ENCODE measurements around the gene TACC2.

TACC2 gene

DNA sequence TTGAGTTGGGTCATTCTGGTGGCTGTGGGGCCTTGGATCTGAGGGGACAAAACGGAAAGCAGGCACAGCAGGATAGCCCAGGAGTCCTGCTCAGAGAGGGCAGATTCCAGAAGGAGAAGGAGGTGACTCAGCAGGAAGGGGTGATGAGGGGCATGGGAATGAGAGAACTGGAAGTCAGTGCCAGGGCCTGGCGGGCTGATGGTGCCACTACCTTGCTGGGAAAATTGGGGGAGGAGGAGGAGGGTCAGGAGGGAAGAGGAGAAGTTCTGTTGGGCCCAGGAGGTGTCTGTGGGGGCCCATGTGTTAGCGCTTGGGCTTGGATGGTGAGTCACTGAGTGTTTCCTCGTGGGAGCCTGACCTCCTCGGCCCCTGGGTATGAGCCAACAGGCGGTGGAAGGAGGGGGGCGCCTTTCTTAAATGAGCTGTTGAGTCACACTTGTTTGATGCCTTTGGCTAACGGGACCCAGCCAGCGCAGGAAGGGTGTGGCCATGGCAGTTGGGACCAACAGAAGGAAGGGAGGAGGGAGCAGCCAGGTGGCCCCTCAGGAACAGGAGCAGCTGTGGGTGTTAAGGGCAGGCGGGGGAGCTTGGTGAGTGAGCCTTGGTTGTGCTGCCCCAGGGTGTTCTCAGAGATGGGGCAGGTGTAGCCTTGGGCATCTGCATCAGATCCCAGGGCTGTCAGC lies 152.1 kb downstream of the TACC2 start:
- peaks cover 14 to 18% of the 10 kb centered on the region in 2 donors for H3K36me3 ChIP-seq (ENCODE audit: control insufficient read depth in 2 of 2, insufficient read depth in 2 of 2, low read length in 2 of 2)
- H3K9me3 ChIP-seq (ENCODE audit: control insufficient read depth in 2 of 2, low read length in 2 of 2) = no peaks in the 10 kb centered on the region
- H3K4me1 ChIP-seq (ENCODE audit: control insufficient read depth in 2 of 2, insufficient read depth in 2 of 2, low read length in 2 of 2) = peaks cover 0 to 14% of the 10 kb centered on the region in 2 donors
- no peak overlapping the region for H3K4me3 ChIP-seq (ENCODE audit: low read length in 2 of 2)
- H3K27ac ChIP-seq (ENCODE audit: low read depth in 2 of 2, low read length in 2 of 2) = peak overlapping the region; percentile 28 to 47
- H3K9ac ChIP-seq (ENCODE audit: low read depth in 1 of 2, low read length in 2 of 2) = no peak overlapping the region
- H3K27me3 ChIP-seq (ENCODE audit: control insufficient read depth in 2 of 2, insufficient read depth in 2 of 2, low read length in 2 of 2) = no peaks in the 10 kb centered on the region

DNA sequence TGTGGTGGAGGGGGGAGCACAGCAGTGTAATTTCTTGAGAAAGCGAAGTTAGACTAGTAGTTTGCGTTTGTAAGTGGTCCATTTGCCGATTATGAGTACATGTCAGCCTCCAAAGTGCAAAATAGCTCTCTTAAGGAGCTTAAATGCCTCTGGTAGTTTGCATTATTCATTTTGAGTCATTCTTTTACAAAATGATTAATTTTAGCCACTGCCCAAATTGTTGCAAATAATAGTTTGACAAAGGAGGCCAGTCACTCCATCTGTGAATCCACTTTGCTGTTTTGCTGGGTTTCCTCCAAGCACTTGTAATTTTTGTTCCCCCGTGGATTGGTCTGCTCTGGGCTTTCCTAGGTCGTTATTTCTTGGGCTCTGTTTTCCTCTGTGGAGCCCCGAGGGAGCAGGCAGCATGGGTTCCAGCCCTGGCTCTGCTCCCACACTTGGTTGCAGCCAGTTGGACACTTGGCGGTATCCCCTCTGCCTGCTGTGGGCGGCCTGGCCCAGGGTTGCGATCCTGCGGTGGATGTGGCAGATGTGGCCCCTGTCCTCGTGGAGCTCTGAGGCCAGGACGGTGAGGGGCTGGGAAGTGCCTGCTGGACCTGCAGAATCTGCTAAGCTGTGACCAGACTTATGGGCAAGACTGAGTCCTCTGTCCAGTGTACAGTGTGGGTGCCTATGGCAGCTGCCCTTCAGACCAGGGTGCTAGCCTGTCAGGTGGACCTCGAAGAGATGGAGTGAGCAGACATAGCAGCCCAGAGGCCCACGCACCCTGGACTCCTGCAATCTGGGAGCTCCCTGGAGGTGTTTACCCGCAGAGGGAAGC lies 153.1 kb downstream of the TACC2 start:
- Histone ChIP-seq H3K9me3 (ENCODE audit: control insufficient read depth in 2 of 2, low read length in 2 of 2) (no peaks in the 10 kb centered on the region), H3K4me1 (ENCODE audit: control insufficient read depth in 2 of 2, insufficient read depth in 2 of 2, low read length in 2 of 2) (peaks cover 0 to 14% of the 10 kb centered on the region in 2 donors), H3K36me3 (ENCODE audit: control insufficient read depth in 2 of 2, insufficient read depth in 2 of 2, low read length in 2 of 2) (peaks cover 14 to 20% of the 10 kb centered on the region in 2 donors), H3K27me3 (ENCODE audit: control insufficient read depth in 2 of 2, insufficient read depth in 2 of 2, low read length in 2 of 2) (no peaks in the 10 kb centered on the region), H3K27ac (ENCODE audit: low read depth in 2 of 2, low read length in 2 of 2) (peak overlapping the region in 1 of 2 donors; percentile 5), H3K4me3 (ENCODE audit: low read length in 2 of 2) (no peak overlapping the region), H3K9ac (ENCODE audit: low read depth in 1 of 2, low read length in 2 of 2) (no peak overlapping the region)

DNA sequence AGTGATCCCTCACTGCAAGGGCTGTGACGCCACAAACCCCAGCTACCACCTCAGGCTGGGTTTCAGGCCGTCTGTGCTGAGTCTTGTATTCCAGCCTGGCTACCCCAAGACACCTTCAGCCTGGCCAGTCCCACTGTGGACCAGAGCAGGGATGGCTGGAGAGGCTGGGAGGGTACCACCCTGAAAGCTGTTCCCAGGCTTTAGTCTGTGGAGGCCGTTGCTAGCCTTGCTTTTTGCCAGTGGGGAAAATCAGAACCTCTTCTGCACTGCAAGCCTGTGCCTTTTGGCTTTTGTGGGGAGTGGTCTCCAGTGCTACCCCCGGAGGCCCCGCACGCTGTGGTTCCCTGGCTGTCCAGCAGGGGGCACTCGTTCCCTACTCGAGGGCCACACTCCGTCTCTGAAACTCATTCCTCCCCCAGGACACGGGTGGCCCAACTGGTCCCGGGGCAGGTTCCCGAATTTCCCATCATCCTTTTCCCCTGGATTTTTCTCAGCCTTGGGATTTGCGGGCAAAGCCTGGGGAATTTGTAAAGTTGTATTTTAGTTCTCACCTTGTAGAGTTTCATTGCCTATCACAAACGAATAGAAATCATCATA lies 153.8 kb downstream of the TACC2 start:
- H3K27ac ChIP-seq (ENCODE audit: low read depth in 2 of 2, low read length in 2 of 2) = peak overlapping the region in 1 of 2 donors; percentile 5
- H3K4me1 ChIP-seq (ENCODE audit: control insufficient read depth in 2 of 2, insufficient read depth in 2 of 2, low read length in 2 of 2) = peaks cover 0 to 14% of the 10 kb centered on the region in 2 donors
- H3K4me3 ChIP-seq (ENCODE audit: low read length in 2 of 2) = no peak overlapping the region

DNA sequence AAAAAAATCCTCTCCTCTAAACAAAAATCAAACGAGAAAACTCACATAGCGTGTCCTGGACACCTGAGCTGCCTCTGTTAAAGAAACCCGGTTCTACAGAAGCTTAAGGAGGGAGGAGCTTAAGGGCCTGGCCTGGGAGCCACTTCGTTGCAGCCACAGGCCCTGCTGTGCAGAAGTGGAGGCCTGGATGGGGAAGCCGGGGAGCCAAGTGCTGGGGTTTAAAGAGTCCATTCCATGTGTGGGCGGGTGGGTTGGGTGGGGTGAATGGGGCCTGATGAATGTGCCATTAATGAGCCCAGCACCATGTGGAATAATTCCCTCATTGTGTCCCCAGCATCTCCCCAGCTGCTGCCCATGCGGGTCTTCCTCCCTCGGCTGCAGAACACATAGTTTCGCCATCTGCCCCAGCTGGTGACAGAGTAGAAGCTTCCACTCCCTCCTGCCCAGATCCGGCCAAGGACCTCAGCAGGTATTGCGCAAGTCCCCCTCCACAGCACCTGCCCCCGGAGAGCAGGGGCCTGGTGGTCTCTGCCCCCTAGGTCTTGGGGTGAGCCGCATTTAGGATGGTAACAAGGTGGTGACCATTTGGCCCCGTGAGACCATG lies 154.4 kb downstream of the TACC2 start:
- no peak overlapping the region for H3K27ac ChIP-seq (ENCODE audit: low read depth in 2 of 2, low read length in 2 of 2)
- H3K27me3 ChIP-seq (ENCODE audit: control insufficient read depth in 2 of 2, insufficient read depth in 2 of 2, low read length in 2 of 2) = no peaks in the 10 kb centered on the region
- no peaks in the 10 kb centered on the region for H3K9me3 ChIP-seq (ENCODE audit: control insufficient read depth in 2 of 2, low read length in 2 of 2)
- H3K4me1 ChIP-seq (ENCODE audit: control insufficient read depth in 2 of 2, insufficient read depth in 2 of 2, low read length in 2 of 2) = peaks cover 1 to 14% of the 10 kb centered on the region in 2 donors
- H3K36me3 ChIP-seq (ENCODE audit: control insufficient read depth in 2 of 2, insufficient read depth in 2 of 2, low read length in 2 of 2) = peaks cover 14% of the 10 kb centered on the region in 2 donors
- no peak overlapping the region for H3K9ac ChIP-seq (ENCODE audit: low read depth in 1 of 2, low read length in 2 of 2)
- H3K4me3 ChIP-seq (ENCODE audit: low read length in 2 of 2) = no peak overlapping the region

More for the DNA sequence above, 153.8 kb downstream of the TACC2 start:
- Histone ChIP-seq H3K9ac (ENCODE audit: low read depth in 1 of 2, low read length in 2 of 2) (no peak overlapping the region), H3K36me3 (ENCODE audit: control insufficient read depth in 2 of 2, insufficient read depth in 2 of 2, low read length in 2 of 2) (peaks cover 14 to 15% of the 10 kb centered on the region in 2 donors), H3K27me3 (ENCODE audit: control insufficient read depth in 2 of 2, insufficient read depth in 2 of 2, low read length in 2 of 2) (no peaks in the 10 kb centered on the region), H3K9me3 (ENCODE audit: control insufficient read depth in 2 of 2, low read length in 2 of 2) (no peaks in the 10 kb centered on the region)

DNA sequence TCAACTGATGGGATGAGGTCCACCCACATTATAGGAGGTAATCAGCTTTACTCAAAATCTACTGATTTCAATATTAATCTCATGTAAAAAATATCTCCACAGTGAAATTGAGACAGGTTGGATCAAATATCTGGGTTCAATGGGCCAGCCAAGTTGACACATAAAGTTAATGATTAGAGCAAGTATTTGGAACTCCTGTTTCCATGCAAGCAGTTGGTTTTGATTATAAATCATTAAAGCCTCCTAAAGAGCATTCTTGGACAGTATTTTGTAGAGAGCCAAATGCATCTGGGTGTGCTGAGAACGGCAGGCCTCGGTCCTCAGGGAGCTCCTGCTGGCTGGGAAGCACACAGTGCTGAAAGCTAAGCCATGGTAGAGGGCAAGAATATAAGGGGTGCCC lies 155.2 kb downstream of the TACC2 start:
- no peaks in the 10 kb centered on the region for H3K9me3 ChIP-seq (ENCODE audit: control insufficient read depth in 2 of 2, low read length in 2 of 2)
- H3K27ac ChIP-seq (ENCODE audit: low read depth in 2 of 2, low read length in 2 of 2) = no peak overlapping the region
- peaks cover 14% of the 10 kb centered on the region in 2 donors for H3K36me3 ChIP-seq (ENCODE audit: control insufficient read depth in 2 of 2, insufficient read depth in 2 of 2, low read length in 2 of 2)
- peaks cover 7 to 14% of the 10 kb centered on the region in 2 donors for H3K4me1 ChIP-seq (ENCODE audit: control insufficient read depth in 2 of 2, insufficient read depth in 2 of 2, low read length in 2 of 2)
- no peak overlapping the region for H3K4me3 ChIP-seq (ENCODE audit: low read length in 2 of 2)
- H3K27me3 ChIP-seq (ENCODE audit: control insufficient read depth in 2 of 2, insufficient read depth in 2 of 2, low read length in 2 of 2) = no peaks in the 10 kb centered on the region
- no peak overlapping the region for H3K9ac ChIP-seq (ENCODE audit: low read depth in 1 of 2, low read length in 2 of 2)

DNA sequence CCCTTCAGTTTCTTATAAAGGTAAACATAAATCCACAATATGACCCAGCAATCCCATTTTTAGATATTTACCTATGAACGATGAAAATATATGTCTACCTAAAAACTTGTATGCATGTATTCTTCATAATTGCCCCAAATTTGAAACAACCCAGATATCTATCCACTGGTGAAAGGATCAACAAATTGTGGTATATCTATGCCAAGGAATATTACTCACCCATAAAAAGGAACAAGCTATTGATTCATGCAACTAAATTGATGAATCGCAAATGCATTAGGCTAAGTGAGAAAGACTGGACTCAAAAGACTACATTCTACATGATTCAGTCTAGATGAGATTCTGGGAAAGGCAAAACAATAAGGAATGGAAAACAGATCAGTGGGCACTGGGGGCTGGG lies 156.2 kb downstream of the TACC2 start:
- H3K4me3 ChIP-seq (ENCODE audit: low read length in 2 of 2) = no peak overlapping the region
- H3K9me3 ChIP-seq (ENCODE audit: control insufficient read depth in 2 of 2, low read length in 2 of 2) = no peaks in the 10 kb centered on the region
- H3K27ac ChIP-seq (ENCODE audit: low read depth in 2 of 2, low read length in 2 of 2) = no peak overlapping the region
- no peaks in the 10 kb centered on the region for H3K27me3 ChIP-seq (ENCODE audit: control insufficient read depth in 2 of 2, insufficient read depth in 2 of 2, low read length in 2 of 2)
- H3K9ac ChIP-seq (ENCODE audit: low read depth in 1 of 2, low read length in 2 of 2) = no peak overlapping the region
- H3K36me3 ChIP-seq (ENCODE audit: control insufficient read depth in 2 of 2, insufficient read depth in 2 of 2, low read length in 2 of 2) = peaks cover 11 to 20% of the 10 kb centered on the region in 2 donors
- H3K4me1 ChIP-seq (ENCODE audit: control insufficient read depth in 2 of 2, insufficient read depth in 2 of 2, low read length in 2 of 2) = peaks cover 7 to 14% of the 10 kb centered on the region in 2 donors

DNA sequence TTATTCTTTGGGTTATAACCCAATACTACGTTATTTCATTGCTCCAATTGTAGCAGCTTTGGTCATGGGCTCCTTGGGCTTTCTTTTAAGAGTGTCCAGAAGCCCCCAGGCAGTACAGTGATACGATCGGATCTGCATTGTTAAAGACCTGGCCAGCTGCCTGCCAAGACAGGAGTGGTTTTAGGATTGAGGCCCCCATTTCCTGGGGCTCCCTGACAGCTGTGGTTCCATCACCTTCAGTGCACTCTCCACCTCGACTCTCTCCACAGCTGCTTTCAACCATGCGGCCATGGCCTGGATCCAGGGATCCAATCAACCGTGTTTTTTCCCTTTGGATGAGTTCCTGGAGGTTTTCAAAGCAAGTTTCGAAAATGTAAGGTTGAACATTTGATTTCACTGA lies 158.7 kb downstream of the TACC2 start:
- Histone ChIP-seq H3K36me3 (ENCODE audit: control insufficient read depth in 2 of 2, insufficient read depth in 2 of 2, low read length in 2 of 2) (peaks cover 15 to 31% of the 10 kb centered on the region in 2 donors), H3K27ac (ENCODE audit: low read depth in 2 of 2, low read length in 2 of 2) (no peak overlapping the region), H3K27me3 (ENCODE audit: control insufficient read depth in 2 of 2, insufficient read depth in 2 of 2, low read length in 2 of 2) (no peaks in the 10 kb centered on the region), H3K4me1 (ENCODE audit: control insufficient read depth in 2 of 2, insufficient read depth in 2 of 2, low read length in 2 of 2) (peaks cover 2 to 7% of the 10 kb centered on the region in 2 donors), H3K4me3 (ENCODE audit: low read length in 2 of 2) (no peak overlapping the region), H3K9ac (ENCODE audit: low read depth in 1 of 2, low read length in 2 of 2) (no peak overlapping the region), H3K9me3 (ENCODE audit: control insufficient read depth in 2 of 2, low read length in 2 of 2) (no peaks in the 10 kb centered on the region)

DNA sequence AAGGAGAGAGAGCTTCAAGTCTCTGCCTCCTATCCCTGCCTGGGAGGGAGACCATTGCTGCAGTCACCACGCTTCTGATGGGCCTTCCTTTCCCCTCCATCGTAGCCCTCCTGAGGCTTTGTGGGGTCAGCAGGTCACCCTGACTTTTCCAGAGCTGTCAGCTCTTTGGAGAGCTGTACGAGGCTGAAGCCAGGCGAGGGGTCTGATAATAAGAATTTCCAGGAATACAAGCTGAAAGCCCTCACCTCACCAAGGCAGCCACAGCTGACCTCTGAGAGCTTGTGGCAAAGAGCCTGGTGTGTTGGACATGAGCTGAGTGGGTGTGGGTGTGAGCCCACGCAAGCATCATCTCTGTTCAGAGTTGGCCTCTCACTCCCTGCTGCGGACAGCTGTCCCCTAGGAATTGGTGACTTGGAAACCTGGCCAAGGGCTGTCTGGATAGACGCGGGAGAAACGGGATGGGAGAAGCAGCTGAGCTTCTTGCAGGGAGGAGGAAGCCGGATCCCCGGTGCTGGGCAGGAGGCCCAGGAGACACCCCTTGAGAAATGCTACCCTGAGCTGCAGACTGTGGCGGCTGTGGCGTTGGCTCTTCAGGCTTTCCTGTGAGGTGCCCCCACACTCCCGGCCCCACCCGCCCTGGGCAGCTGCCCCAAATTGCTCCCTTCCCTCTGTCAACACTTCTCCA lies 160.1 kb downstream of the TACC2 start:
- Histone ChIP-seq H3K27me3 (ENCODE audit: control insufficient read depth in 2 of 2, insufficient read depth in 2 of 2, low read length in 2 of 2) (no peaks in the 10 kb centered on the region), H3K9me3 (ENCODE audit: control insufficient read depth in 2 of 2, low read length in 2 of 2) (no peaks in the 10 kb centered on the region), H3K4me1 (ENCODE audit: control insufficient read depth in 2 of 2, insufficient read depth in 2 of 2, low read length in 2 of 2) (peaks cover 0 to 7% of the 10 kb centered on the region in 2 donors), H3K4me3 (ENCODE audit: low read length in 2 of 2) (no peak overlapping the region), H3K27ac (ENCODE audit: low read depth in 2 of 2, low read length in 2 of 2) (peak overlapping the region; percentile 46 to 50), H3K36me3 (ENCODE audit: control insufficient read depth in 2 of 2, insufficient read depth in 2 of 2, low read length in 2 of 2) (peaks cover 15 to 30% of the 10 kb centered on the region in 2 donors), H3K9ac (ENCODE audit: low read depth in 1 of 2, low read length in 2 of 2) (no peak overlapping the region)

DNA sequence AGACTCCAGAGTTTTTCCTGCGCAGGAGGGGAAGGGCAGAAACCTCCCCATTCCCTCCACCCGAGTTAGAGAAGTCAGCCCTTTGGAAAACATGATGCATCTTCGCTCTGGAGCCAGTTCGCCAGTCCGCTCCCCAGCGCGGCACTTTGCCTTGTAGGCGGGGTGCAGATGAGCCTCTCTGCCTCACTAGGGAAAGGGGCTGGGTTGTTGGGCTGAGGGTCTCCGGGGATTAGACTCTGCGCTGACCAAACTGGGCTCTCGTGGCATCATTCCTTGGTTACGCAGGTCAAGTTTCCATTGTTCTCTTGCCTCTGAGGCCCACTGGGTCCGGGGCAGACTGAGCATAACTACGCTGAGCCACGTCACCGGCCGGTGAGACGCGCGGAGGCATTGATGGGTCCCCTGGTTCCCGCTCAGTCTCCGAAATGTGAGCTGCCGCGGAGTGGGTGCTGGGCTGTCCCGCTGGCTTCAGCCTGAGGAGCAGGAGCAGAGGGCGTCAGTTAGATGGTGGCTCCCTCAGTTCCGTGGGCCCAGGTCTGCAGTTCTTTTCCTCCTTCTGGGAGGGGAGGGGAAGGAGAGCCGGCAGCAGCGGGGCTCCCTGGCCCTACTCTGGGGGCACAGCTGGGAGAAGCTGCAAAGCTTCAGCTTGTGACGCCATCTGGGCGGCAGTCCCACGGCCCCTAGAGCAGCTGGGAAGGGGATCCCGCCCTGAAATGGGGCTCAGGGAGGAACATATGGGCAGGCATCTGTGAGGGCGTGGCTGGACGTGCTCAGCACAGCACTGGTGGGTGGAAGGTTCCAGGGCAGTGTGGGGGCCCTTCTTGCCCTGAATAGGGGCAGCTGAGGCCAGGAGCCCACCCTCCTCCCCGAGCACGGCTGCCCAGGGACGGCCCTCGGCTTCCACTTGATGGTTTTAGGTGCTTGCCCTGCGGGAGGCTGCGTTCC lies 160.9 kb downstream of the TACC2 start:
- Histone ChIP-seq H3K9me3 (ENCODE audit: control insufficient read depth in 2 of 2, low read length in 2 of 2) (no peaks in the 10 kb centered on the region), H3K9ac (ENCODE audit: low read depth in 1 of 2, low read length in 2 of 2) (no peak overlapping the region), H3K4me1 (ENCODE audit: control insufficient read depth in 2 of 2, insufficient read depth in 2 of 2, low read length in 2 of 2) (peaks cover 0 to 7% of the 10 kb centered on the region in 2 donors), H3K27me3 (ENCODE audit: control insufficient read depth in 2 of 2, insufficient read depth in 2 of 2, low read length in 2 of 2) (no peaks in the 10 kb centered on the region), H3K27ac (ENCODE audit: low read depth in 2 of 2, low read length in 2 of 2) (peak overlapping the region; percentile 35 to 50), H3K36me3 (ENCODE audit: control insufficient read depth in 2 of 2, insufficient read depth in 2 of 2, low read length in 2 of 2) (peaks cover 9 to 23% of the 10 kb centered on the region in 2 donors), H3K4me3 (ENCODE audit: low read length in 2 of 2) (no peak overlapping the region)
